Fibroblast of peridontal ligament (primary cell): ENCODE data around the gene CDK13.
"Not testable (repeated sequence)": the region's sequence is repeated elsewhere in the genome, so short reads cannot be mapped to it uniquely, and the experiment has no call there.

Experiments used
- DNase-seq: peaks from one replicate; pipeline ENCODE4 v3.0.0-alpha.2; 2010; ENCODE audit errors: extremely low read depth

CDK13 gene

GRCh38 chr7:40147371-40148246 lies 197.6 kb downstream of the CDK13 start:
- peak; percentile 41 for DNase-seq

GRCh38 chr7:40148247-40148580 lies 198.2 kb downstream of the CDK13 start:
- not testable (repeated sequence) for DNase-seq

- DNase-seq = no peak
These were observed 198.6 kb downstream of the CDK13 start for GRCh38 chr7:40148671-40149070.
